Measurements from ENCODE around the gene SHH.

SHH gene

DNA sequence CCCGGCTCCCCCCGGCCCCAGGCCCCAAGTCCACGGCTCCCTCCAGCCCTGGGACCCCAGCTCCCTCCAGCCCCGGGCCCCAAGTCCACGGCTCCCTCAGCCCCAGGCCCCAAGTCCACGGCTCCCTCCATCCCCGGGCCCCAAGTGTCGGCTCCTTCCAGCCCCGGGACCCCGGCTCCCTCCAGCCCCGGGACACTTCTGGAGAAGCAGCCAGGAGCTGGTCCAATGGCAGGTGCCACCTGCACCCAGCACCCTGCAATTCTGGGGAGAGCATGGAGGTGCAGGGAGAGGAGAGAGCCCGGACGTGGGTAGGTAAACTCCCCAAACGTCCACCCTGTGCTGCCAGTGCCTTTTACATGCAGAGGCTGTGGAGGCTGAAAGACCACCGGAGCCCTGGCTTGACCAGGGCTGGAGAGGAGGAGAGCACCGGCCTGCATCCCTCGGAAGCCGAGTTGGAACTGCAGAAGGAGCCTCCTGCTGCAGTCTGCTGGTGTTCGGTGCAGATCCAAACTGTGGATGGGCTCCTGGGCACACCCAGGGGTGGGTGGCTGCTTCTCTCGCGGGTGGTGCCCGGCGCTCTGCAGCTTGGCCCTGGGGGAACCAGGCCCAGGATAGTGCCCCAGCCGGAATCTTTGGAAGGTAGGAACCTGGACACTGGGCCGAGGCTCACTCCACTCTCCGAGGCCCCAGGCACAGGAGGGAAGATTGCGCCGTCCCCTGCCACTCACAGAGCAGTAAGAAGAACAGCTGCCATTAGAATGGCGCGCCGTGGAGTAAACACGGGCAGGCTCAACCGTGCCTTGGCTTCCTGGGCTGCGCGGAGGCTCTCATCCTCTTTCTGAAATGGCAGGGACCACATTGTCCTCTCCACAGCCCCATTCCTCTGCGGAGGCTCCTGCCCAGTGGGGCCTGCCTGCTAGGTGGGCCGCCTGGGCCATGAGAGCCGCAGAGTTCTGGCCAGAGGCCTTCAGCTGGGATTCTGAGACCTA lies 14.7 kb downstream of the SHH start:
- no peak overlapping the region for H3K4me3 ChIP-seq (ENCODE audit: low read length in 2 of 2)
- H3K4me1 ChIP-seq (ENCODE audit: control insufficient read depth, insufficient read depth, low read length), result peaks cover 3% of the 10 kb centered on the region
- H3K9me3 ChIP-seq (ENCODE audit: control insufficient read depth in 2 of 2, low read length in 2 of 2), result no peaks in the 10 kb centered on the region
- no peaks in the 10 kb centered on the region for H3K36me3 ChIP-seq (ENCODE audit: control insufficient read depth in 2 of 2, insufficient read depth in 2 of 2, low read length in 2 of 2)
- H3K27me3 ChIP-seq (ENCODE audit: control insufficient read depth in 1 of 2, insufficient read depth in 2 of 2, low read length in 2 of 2), result peaks cover 33 to 39% of the 10 kb centered on the region in 2 donors
- H3K27ac ChIP-seq (ENCODE audit: low read length), result no peak overlapping the region
- H3K9ac ChIP-seq (ENCODE audit: low read length in 2 of 2), result no peak overlapping the region

DNA sequence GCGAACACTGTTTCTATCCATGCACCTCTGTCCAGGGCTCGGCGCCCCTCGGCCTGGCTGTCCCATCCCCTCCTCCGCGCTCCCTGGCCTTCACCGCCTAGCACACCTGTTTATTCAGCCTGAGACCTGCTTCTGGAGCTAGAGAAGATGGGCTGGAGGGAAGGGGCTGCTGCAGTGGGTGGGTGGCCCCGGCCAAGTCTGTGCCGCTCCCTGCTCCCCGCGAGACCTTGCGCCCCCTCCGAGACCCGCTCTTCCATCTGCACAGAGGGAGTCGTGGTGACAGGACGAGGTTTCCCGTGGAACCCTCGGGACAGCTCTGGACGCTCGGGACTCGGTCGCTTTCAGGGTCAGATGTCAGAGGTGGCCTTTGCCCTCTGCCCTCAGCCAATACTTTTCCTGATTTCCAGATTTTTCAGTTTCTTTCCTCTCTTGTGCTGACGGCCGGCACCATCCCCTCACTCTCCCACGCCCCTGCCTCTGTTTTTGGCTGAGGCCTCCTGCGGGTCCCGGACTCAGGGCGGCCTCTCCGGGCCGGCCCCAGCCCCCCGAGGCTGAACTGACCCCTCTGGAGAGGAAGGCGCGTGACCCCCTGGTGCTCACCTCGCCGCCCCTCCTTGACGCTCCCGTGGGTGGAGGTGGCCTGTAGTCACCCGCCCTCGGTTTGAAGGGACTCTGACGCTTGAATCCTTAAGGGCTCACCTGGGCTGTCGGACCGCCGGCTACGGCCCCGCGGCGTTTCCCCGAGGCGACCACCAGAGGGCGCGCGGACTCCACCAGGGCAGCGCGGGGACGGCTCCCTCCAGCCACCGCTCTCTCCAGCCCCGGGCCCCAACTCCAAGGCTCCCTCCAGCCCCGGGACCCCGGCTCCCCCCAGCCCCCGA lies 15.6 kb downstream of the SHH start:
- Histone ChIP-seq H3K4me3 (ENCODE audit: low read length in 2 of 2) (no peak overlapping the region), H3K4me1 (ENCODE audit: control insufficient read depth, insufficient read depth, low read length) (peaks cover 3% of the 10 kb centered on the region), H3K9ac (ENCODE audit: low read length in 2 of 2) (no peak overlapping the region), H3K27ac (ENCODE audit: low read length) (no peak overlapping the region), H3K36me3 (ENCODE audit: control insufficient read depth in 2 of 2, insufficient read depth in 2 of 2, low read length in 2 of 2) (no peaks in the 10 kb centered on the region), H3K27me3 (ENCODE audit: control insufficient read depth in 1 of 2, insufficient read depth in 2 of 2, low read length in 2 of 2) (peaks cover 33 to 39% of the 10 kb centered on the region in 2 donors), H3K9me3 (ENCODE audit: control insufficient read depth in 2 of 2, low read length in 2 of 2) (no peaks in the 10 kb centered on the region)

DNA sequence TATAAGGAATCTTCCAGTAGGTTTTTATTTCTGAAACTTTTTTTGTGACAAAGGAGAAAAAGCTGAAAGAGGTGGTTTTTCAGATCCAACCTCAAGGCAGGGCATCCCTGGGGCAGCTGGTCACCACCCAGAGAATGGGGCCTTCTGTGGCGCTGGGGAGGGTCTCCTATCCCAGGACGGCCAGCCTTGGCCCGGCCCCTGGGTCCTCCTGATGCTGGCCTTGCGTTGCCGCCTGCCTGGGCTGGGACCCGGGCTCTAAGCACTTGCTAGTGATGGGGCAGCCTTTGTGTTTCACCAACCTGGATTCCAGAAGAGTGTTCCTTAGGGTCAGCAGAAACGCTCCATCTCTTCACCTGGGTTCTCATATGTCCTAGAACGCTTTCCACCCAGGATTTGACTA lies 16.3 kb downstream of the SHH start:
- H3K4me1 ChIP-seq (ENCODE audit: control insufficient read depth, insufficient read depth, low read length), result peaks cover 3% of the 10 kb centered on the region
- no peak overlapping the region for H3K4me3 ChIP-seq (ENCODE audit: low read length in 2 of 2)
- H3K27me3 ChIP-seq (ENCODE audit: control insufficient read depth in 1 of 2, insufficient read depth in 2 of 2, low read length in 2 of 2), result peaks cover 27 to 36% of the 10 kb centered on the region in 2 donors

GRCh38 chr7:155795401-155795800 lies 16.9 kb downstream of the SHH start:
- peaks cover 29 to 30% of the 10 kb centered on the region in 2 donors for H3K27me3 ChIP-seq (ENCODE audit: control insufficient read depth in 1 of 2, insufficient read depth in 2 of 2, low read length in 2 of 2)

More for the DNA sequence above, 16.3 kb downstream of the SHH start:
- Histone ChIP-seq H3K27ac (ENCODE audit: low read length) (no peak overlapping the region), H3K9ac (ENCODE audit: low read length in 2 of 2) (no peak overlapping the region), H3K9me3 (ENCODE audit: control insufficient read depth in 2 of 2, low read length in 2 of 2) (no peaks in the 10 kb centered on the region), H3K36me3 (ENCODE audit: control insufficient read depth in 2 of 2, insufficient read depth in 2 of 2, low read length in 2 of 2) (no peaks in the 10 kb centered on the region)

GRCh38 chr7:155794196-155794595 lies 18.1 kb downstream of the SHH start:
- Histone ChIP-seq H3K9ac (ENCODE audit: low read length in 2 of 2) (no peak overlapping the region), H3K27me3 (ENCODE audit: control insufficient read depth in 1 of 2, insufficient read depth in 2 of 2, low read length in 2 of 2) (peaks cover 19 to 21% of the 10 kb centered on the region in 2 donors), H3K27ac (ENCODE audit: low read length) (no peak overlapping the region), H3K4me1 (ENCODE audit: control insufficient read depth, insufficient read depth, low read length) (peaks cover 3% of the 10 kb centered on the region), H3K9me3 (ENCODE audit: control insufficient read depth in 2 of 2, low read length in 2 of 2) (no peaks in the 10 kb centered on the region), H3K36me3 (ENCODE audit: control insufficient read depth in 2 of 2, insufficient read depth in 2 of 2, low read length in 2 of 2) (no peaks in the 10 kb centered on the region), H3K4me3 (ENCODE audit: low read length in 2 of 2) (no peak overlapping the region)

More at GRCh38 chr7:155795401-155795800, 16.9 kb downstream of the SHH start:
- Histone ChIP-seq H3K4me1 (ENCODE audit: control insufficient read depth, insufficient read depth, low read length) (peaks cover 3% of the 10 kb centered on the region), H3K27ac (ENCODE audit: low read length) (no peak overlapping the region), H3K36me3 (ENCODE audit: control insufficient read depth in 2 of 2, insufficient read depth in 2 of 2, low read length in 2 of 2) (no peaks in the 10 kb centered on the region), H3K4me3 (ENCODE audit: low read length in 2 of 2) (no peak overlapping the region), H3K9me3 (ENCODE audit: control insufficient read depth in 2 of 2, low read length in 2 of 2) (no peaks in the 10 kb centered on the region), H3K9ac (ENCODE audit: low read length in 2 of 2) (no peak overlapping the region)

DNA sequence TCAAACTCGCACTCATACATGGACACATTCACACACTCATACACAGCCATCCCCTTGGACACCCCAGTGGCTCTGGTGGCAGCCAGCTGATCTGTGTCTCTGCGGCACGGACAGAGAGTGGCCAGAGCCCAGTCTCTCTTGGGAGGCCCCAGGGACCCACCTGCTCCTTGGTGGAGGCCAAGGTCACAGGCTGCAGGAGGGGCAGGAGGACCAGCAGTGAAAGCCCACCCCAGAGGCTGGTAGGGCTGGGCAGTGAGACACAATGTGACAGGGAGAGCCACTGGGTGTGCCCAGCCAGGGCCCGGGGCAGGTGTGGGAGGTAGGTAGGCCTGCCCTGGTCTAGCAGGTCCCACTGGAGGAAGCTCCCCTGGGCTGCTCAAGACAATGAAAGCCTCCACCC lies 18.5 kb downstream of the SHH start:
- Histone ChIP-seq H3K27me3 (ENCODE audit: control insufficient read depth in 1 of 2, insufficient read depth in 2 of 2, low read length in 2 of 2) (peaks cover 20 to 22% of the 10 kb centered on the region in 2 donors), H3K27ac (ENCODE audit: low read length) (no peak overlapping the region), H3K9ac (ENCODE audit: low read length in 2 of 2) (no peak overlapping the region)

GRCh38 chr7:155792999-155793560 lies 19.2 kb downstream of the SHH start:
- Histone ChIP-seq H3K27ac (ENCODE audit: low read length) (no peak overlapping the region), H3K4me1 (ENCODE audit: control insufficient read depth, insufficient read depth, low read length) (peaks cover 3% of the 10 kb centered on the region), H3K9me3 (ENCODE audit: control insufficient read depth in 2 of 2, low read length in 2 of 2) (no peaks in the 10 kb centered on the region), H3K27me3 (ENCODE audit: control insufficient read depth in 1 of 2, insufficient read depth in 2 of 2, low read length in 2 of 2) (peaks cover 18 to 21% of the 10 kb centered on the region in 2 donors), H3K36me3 (ENCODE audit: control insufficient read depth in 2 of 2, insufficient read depth in 2 of 2, low read length in 2 of 2) (no peaks in the 10 kb centered on the region), H3K9ac (ENCODE audit: low read length in 2 of 2) (no peak overlapping the region), H3K4me3 (ENCODE audit: low read length in 2 of 2) (no peak overlapping the region)

More for the DNA sequence above, 18.5 kb downstream of the SHH start:
- H3K4me1 ChIP-seq (ENCODE audit: control insufficient read depth, insufficient read depth, low read length), result peaks cover 3% of the 10 kb centered on the region
- no peaks in the 10 kb centered on the region for H3K36me3 ChIP-seq (ENCODE audit: control insufficient read depth in 2 of 2, insufficient read depth in 2 of 2, low read length in 2 of 2)
- no peak overlapping the region for H3K4me3 ChIP-seq (ENCODE audit: low read length in 2 of 2)
- H3K9me3 ChIP-seq (ENCODE audit: control insufficient read depth in 2 of 2, low read length in 2 of 2), result no peaks in the 10 kb centered on the region

DNA sequence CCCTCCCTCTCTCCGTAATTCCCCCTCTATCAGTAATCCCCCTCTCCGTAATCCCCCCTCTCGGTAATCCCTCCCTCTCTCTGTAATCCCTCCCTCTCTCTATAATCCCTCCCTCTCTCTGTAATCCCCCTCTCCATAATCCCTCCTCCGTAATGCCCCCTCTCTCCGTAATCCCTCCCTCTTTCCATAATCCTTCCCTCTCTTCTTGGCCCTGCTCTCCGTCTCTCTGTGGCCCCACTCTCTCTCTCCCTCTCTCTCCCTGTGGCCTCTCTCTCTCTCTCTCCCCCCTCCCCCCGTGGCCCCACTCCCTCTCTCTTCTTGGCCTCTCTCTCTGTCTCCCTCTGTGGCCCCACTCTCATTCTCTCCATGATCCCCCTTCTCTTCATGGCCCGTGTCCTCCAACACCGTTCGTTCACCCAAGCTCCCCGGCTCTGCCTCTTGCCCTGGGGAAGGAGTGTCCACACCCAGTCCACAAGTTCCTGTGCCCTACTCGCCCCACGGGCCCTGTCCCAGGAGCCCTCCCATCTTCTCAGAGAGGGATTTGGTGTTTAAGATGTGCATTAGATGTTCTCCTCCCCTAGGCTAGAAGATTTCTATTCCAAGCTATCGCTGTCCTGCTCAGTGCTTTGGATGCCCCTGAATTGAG lies 19.8 kb downstream of the SHH start:
- Histone ChIP-seq H3K36me3 (ENCODE audit: control insufficient read depth in 2 of 2, insufficient read depth in 2 of 2, low read length in 2 of 2) (no peaks in the 10 kb centered on the region), H3K9ac (ENCODE audit: low read length in 2 of 2) (no peak overlapping the region), H3K27ac (ENCODE audit: low read length) (no peak overlapping the region), H3K27me3 (ENCODE audit: control insufficient read depth in 1 of 2, insufficient read depth in 2 of 2, low read length in 2 of 2) (peaks cover 20 to 22% of the 10 kb centered on the region in 2 donors), H3K9me3 (ENCODE audit: control insufficient read depth in 2 of 2, low read length in 2 of 2) (no peaks in the 10 kb centered on the region), H3K4me1 (ENCODE audit: control insufficient read depth, insufficient read depth, low read length) (peaks cover 8% of the 10 kb centered on the region), H3K4me3 (ENCODE audit: low read length in 2 of 2) (no peak overlapping the region)

DNA sequence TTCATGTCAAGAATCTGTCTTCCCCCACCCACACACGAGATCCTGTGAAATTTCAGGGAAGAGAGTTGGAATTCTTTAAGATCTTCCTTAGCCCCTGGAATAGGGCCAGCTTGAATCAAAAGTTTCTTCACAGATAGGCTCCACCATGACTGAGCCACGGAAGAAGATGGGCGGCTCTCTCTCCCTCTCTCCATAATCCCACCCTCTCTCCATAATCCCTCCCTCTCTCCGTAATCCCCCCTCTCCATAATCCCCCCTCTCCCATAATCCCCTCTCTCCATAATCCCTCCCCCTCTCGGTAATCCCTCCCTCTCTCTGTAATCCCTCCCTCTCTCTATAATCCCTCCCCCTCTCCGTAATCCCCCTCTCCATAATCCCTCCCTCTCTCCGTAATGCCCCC lies 20.4 kb downstream of the SHH start:
- Histone ChIP-seq H3K9ac (ENCODE audit: low read length in 2 of 2) (no peak overlapping the region), H3K4me1 (ENCODE audit: control insufficient read depth, insufficient read depth, low read length) (peaks cover 9% of the 10 kb centered on the region), H3K27me3 (ENCODE audit: control insufficient read depth in 1 of 2, insufficient read depth in 2 of 2, low read length in 2 of 2) (peaks cover 19 to 26% of the 10 kb centered on the region in 2 donors), H3K36me3 (ENCODE audit: control insufficient read depth in 2 of 2, insufficient read depth in 2 of 2, low read length in 2 of 2) (no peaks in the 10 kb centered on the region), H3K27ac (ENCODE audit: low read length) (no peak overlapping the region), H3K9me3 (ENCODE audit: control insufficient read depth in 2 of 2, low read length in 2 of 2) (no peaks in the 10 kb centered on the region), H3K4me3 (ENCODE audit: low read length in 2 of 2) (no peak overlapping the region)

DNA sequence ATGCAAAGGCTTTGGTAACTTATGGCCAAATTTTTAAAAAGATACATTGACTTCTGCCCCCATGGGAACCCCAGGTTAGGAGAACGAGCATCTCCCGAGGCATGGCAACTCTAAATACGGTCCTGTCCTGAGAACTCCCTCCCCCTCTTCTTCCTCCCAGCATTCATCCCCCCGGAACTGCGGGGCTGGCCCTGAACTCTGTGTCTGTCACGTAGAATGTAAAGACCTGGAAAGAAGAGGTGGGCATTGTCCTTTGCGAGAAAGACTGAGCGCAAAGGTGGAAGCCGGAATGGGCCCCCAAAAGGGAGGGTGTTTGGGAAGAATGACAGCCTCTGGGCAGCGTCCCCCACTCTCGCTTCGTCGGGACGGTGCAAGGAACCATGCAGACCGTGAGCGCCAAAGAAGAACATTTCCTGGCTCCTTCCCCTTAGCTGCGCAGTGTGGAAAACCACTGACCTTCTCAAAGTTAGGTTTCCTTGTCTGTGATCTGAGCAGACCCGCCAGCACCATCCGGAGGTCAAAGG lies 21.0 kb downstream of the SHH start:
- Histone ChIP-seq H3K27me3 (ENCODE audit: control insufficient read depth in 1 of 2, insufficient read depth in 2 of 2, low read length in 2 of 2) (peaks cover 14 to 21% of the 10 kb centered on the region in 2 donors), H3K27ac (ENCODE audit: low read length) (no peak overlapping the region), H3K4me1 (ENCODE audit: control insufficient read depth, insufficient read depth, low read length) (peaks cover 7% of the 10 kb centered on the region), H3K4me3 (ENCODE audit: low read length in 2 of 2) (no peak overlapping the region), H3K9me3 (ENCODE audit: control insufficient read depth in 2 of 2, low read length in 2 of 2) (no peaks in the 10 kb centered on the region), H3K9ac (ENCODE audit: low read length in 2 of 2) (no peak overlapping the region), H3K36me3 (ENCODE audit: control insufficient read depth in 2 of 2, insufficient read depth in 2 of 2, low read length in 2 of 2) (no peaks in the 10 kb centered on the region)
